GM12872 (cell line): ENCODE results near the gene CACNA1B.

ENCODE experiments used
- TF ChIP-seq, protein P1 (sequence below): IDR thresholded peaks from 3 replicates; pipeline ENCODE4 v1.5.1; 2011; ENCODE audit warnings: low read depth, mild to moderate bottlenecking, low read length, moderate library complexity; ENCODE audit not compliant: insufficient read depth

The CACNA1B gene

DNA sequence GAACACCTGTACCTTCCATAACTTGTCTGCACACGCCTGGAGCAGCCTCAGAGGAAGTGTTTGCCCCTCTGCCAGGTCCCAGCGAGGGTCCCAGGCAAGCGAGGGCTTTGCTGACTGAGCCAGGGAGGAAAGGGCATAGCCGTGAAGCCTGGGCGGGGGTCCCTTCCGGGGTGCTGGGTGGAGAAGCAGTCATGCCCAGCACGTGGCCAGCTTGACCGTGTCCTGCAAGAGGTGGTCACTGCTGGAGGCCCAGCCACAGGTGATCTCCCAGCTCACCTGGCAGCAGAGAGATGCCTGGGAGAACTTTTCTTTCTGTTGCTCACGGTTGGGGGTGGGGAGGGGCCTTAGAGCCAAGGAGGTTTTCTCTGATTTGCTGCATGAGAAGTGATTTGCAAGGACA is 195.3 kb downstream of the CACNA1B start:
- TF ChIP-seq, protein P1, sequence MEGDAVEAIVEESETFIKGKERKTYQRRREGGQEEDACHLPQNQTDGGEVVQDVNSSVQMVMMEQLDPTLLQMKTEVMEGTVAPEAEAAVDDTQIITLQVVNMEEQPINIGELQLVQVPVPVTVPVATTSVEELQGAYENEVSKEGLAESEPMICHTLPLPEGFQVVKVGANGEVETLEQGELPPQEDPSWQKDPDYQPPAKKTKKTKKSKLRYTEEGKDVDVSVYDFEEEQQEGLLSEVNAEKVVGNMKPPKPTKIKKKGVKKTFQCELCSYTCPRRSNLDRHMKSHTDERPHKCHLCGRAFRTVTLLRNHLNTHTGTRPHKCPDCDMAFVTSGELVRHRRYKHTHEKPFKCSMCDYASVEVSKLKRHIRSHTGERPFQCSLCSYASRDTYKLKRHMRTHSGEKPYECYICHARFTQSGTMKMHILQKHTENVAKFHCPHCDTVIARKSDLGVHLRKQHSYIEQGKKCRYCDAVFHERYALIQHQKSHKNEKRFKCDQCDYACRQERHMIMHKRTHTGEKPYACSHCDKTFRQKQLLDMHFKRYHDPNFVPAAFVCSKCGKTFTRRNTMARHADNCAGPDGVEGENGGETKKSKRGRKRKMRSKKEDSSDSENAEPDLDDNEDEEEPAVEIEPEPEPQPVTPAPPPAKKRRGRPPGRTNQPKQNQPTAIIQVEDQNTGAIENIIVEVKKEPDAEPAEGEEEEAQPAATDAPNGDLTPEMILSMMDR: no peak

DNA sequence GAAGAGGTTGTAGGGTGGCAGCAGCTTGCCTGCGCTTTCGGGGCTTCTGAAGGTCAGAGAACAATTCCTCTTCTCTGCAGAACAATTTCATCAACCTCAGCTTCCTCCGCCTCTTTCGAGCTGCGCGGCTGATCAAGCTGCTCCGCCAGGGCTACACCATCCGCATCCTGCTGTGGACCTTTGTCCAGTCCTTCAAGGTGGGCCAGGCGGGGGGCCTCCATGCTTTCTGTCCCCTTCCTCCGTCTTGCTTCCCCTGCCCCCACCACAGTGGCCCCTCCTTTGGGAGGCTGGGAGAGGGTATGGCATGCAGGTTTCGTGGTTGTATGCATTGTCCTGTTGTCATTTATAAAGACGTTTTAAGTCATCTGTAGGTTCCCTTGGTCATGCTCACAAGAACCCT is 195.8 kb downstream of the CACNA1B start:
- TF ChIP-seq, protein P1: no peak

DNA sequence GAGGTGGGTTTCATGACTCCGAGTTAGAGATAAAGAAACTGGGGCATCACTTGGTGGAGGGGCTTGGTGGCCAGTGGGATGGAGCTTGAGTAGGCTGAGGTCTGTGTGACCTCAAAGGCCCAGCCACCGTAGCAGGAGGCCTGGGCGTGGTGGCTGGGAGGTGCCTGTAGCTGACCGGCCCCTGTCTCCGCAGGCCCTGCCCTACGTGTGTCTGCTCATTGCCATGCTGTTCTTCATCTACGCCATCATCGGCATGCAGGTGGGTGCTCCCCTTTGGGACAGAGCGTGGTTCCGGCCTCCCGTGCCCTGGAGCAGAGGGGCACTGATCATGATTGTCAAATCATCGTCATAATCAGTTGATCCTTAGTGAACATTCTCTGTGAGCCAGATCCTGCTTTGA is 196.2 kb downstream of the CACNA1B start:
- TF ChIP-seq, protein P1: no peak

DNA sequence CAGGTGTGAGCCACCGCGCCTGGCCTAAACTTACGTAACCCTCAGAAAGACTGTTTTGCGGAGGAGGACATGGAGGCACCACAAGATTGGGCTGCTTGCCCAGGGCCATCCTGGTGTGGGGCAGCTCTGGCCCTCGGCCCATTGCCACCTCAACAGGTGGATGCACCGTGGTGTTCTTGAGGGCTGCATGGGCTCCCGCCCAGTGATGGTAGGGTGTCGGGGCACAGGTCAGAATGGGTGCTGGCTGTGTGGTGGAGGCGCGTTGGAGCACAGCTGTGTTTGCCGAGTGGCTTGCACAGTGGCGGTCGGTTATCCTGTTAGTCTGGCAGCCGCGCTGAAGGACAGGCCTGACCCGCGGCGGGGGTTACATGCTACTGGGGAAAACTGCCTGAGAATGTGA is 196.9 kb downstream of the CACNA1B start:
- TF ChIP-seq, protein P1: no peak

DNA sequence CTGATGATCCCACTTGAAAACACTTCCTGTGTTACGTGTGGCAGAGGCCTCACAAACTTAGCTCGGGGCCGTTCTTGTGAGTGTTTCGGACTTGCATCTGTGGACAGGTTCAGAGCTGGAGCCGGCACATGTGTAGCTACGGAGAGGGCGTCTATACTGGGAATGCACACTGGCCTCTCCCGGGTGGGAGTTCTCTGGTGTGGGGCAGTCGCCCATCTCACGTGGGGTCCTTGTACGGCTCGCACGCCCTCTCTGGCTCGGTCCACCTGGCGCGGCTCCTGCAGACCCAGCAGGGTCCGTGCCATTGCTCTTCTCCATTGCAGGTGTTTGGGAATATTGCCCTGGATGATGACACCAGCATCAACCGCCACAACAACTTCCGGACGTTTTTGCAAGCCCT is 197.9 kb downstream of the CACNA1B start:
- TF ChIP-seq, protein P1: no peak

DNA sequence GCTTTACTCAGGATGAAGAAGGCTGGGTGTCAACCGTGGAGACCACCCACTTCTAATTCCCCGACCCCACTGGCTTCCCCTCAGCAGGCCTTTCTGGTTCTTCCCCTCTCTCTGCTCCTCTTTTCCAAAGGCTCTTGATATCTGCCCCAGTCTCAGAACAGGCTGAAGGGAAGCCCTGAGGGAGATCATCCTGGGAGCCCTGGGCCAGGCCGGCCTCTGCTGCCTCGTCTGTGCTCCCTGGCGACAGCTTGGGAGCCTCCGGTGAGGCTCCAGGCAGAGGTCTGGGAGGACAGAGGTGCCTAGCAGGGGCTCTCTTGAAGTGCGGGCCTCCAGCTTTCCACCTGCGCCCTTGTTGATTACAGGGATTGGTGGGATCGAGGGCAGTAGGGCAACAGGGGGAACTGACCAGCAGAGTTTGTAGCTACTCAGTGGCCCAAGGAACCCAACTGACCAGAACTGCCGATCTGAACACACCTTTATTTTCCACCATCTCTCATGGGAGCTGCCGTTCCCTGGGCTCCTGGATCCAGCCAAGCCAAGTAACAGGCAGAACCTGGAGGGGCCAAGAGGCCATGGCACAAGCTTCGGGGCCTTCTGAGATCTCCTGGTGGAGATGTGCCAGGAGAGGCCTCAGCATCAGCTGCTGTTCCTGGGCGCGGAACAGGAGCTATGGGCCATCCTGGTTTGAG is 198.5 kb downstream of the CACNA1B start:
- TF ChIP-seq, protein P1: no peak

DNA sequence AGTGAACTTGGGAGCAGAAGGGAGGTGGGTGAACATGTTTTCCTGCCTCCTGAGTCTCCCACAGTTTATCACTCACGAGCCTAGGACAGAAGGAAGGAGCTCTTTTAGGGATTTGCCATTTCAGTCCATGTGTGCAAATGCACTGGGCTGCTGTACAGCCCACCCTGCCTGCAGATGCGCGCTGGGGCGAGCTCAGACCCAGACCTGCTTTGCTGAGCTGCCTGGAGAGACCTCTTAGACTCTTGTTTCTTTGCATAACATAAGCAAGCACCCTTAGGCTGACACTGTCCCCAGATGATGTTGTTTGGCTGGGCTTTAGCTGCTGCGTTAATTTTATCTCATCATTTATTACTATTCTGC is 199.0 kb downstream of the CACNA1B start:
- TF ChIP-seq, protein P1: no peak
